GM12865 (cell line): Measurements from ENCODE around the gene AOPEP.

Experiments used
- DNase-seq: peaks from one replicate; pipeline ENCODE4 v3.0.0; 2010; ENCODE audit warnings: low read depth
- H3K4me3 ChIP-seq: 2 replicates; pipeline ENCODE4 v1.5.1; 2011; ENCODE audit warnings: mild to moderate bottlenecking, low read depth, low read length, control low read depth
- CTCF ChIP-seq: IDR thresholded peaks from 2 replicates; pipeline ENCODE4 v1.5.1; 2011; ENCODE audit warnings: low read length, control low read depth, low read depth, inconsistent platforms; ENCODE audit not compliant: insufficient read depth; ENCODE audit errors: missing control alignments

The AOPEP gene

GRCh38 chr9:95088421-95089161 is 362.1 kb downstream of the AOPEP start:
- no peak for DNase-seq
- TF ChIP-seq CTCF, result no peak
- H3K4me3 ChIP-seq, result no peak overlapping the region

- DNase-seq, result no peak
- H3K4me3 ChIP-seq, result no peak overlapping the region
- TF ChIP-seq CTCF, result no peak
These were observed 362.9 kb downstream of the AOPEP start for GRCh38 chr9:95089257-95090022.

GRCh38 chr9:95090023-95090791 is 363.7 kb downstream of the AOPEP start:
- H3K4me3 ChIP-seq, result no peak overlapping the region
- TF ChIP-seq CTCF, result no peak
- DNase-seq, result no peak

- no peak for DNase-seq
- TF ChIP-seq CTCF, result no peak
- H3K4me3 ChIP-seq, result no peak overlapping the region
These were observed 364.5 kb downstream of the AOPEP start for GRCh38 chr9:95090871-95091577.

GRCh38 chr9:95091601-95092261 is 365.2 kb downstream of the AOPEP start:
- H3K4me3 ChIP-seq, result no peak overlapping the region
- TF ChIP-seq CTCF, result no peak
- no peak for DNase-seq
